Measurements from ENCODE around the gene LMX1A.

GRCh38 chr1:165313903-165314302 is 42.6 kb downstream of the LMX1A start:
- no peak for TF ChIP-seq ETS1 (IDR thresholded peaks at IDR 0.05)
- no peak for TF ChIP-seq EZH2phosphoT487 (IDR thresholded peaks at IDR 0.05; ENCODE audit: unreplicated experiment)
- TF ChIP-seq POLR2AphosphoS5 (IDR thresholded peaks at IDR 0.05; ENCODE audit: low read depth) = no peak
- no peak for TF ChIP-seq ZNF114 (CRISPR knock-in tag; IDR thresholded peaks at IDR 0.05)
- TF ChIP-seq CTCF (conservative IDR thresholded peaks at IDR 0.05; ENCODE audit: low read depth in 2 of 2) = no peak
- TF ChIP-seq REST (IDR thresholded peaks at IDR 0.05; ENCODE audit: unreplicated experiment) = no peak
- no peak for TF ChIP-seq CREB1 (CRISPR knock-in tag; IDR thresholded peaks at IDR 0.05; ENCODE audit: low read depth)
- TF ChIP-seq EZH2 (IDR thresholded peaks at IDR 0.05; ENCODE audit: low read depth, unreplicated experiment) = no peak
- TF ChIP-seq JUNB (IDR thresholded peaks at IDR 0.05; ENCODE audit: unreplicated experiment) = no peak

All from GM23338 (cell line).